Caco-2 (cell line): ENCODE data around the gene PRR11. TPM values are rescaled to one million over a fixed set of nuclear protein-coding genes. Genes with fewer than 3 reads are reported as not detected.
"Not testable (repeated sequence)": the region's sequence is repeated elsewhere in the genome, so short reads cannot be mapped to it uniquely, and the experiment has no call there.

Source experiments
- BruUV-seq: library from RNA; stranded (reverse); fragments of 400-500 nt; replicated peaks from 2 replicates; lab custom pipeline; 2021; lab: Mats Ljungman, UMichigan
- CTCF ChIA-PET: fragments of 300-600 bp; sonication (Branson Sonifier 250); formaldehyde crosslinking; loops from one replicate; lab custom pipeline; 2022; ENCODE audit warnings: antibody characterized with exemption; lab: Charles Lee
- POLR2A ChIA-PET: fragments of 300-600 bp; sonication (Branson Sonifier 250); formaldehyde crosslinking; loops from one replicate; lab custom pipeline; 2022; ENCODE audit warnings: antibody characterized with exemption; lab: Charles Lee
- DNase-seq, 2 experiments: peaks; one replicate each; pipeline versions ENCODE4 v3.0.0 to v3.0.0-alpha.2; 2020 to 2022
- H3K27me3 ChIP-seq: replicated peaks from 2 replicates; pipeline ENCODE4 v1.6.0; 2011; ENCODE audit warnings: low read length; ENCODE audit not compliant: control insufficient read depth, insufficient read depth
- H3K36me3 ChIP-seq: 2 replicates; pipeline ENCODE4 v1.5.1; 2011; ENCODE audit warnings: low read length; ENCODE audit not compliant: control insufficient read depth, insufficient read depth
- H3K4me1 ChIP-seq: fragments of 250-450 bp; sonication (Bioruptor Pico); 2 replicates; pipeline ENCODE4 v1.5.1; 2020; ENCODE audit warnings: mild to moderate bottlenecking
- H3K4me3 ChIP-seq: 2 replicates; pipeline ENCODE4 v1.5.1; 2011; ENCODE audit warnings: low read depth, mild to moderate bottlenecking, control low read depth, low read length
- H3K9me3 ChIP-seq: fragments of 250-450 bp; sonication (Bioruptor Pico); 2 replicates; pipeline ENCODE4 v1.5.1; 2020; ENCODE audit warnings: mild to moderate bottlenecking, moderate library complexity
- H3K27ac Mint-ChIP-seq: one replicate; pipeline ENCODE4 v1.8.0; 2022; ENCODE audit warnings: mixed read lengths; ENCODE audit not compliant: unreplicated experiment
- H3K27me3 Mint-ChIP-seq: one replicate; pipeline ENCODE4 v1.8.0; 2022; ENCODE audit warnings: mixed read lengths; ENCODE audit not compliant: insufficient read depth, unreplicated experiment
- H3K36me3 Mint-ChIP-seq: one replicate; pipeline ENCODE4 v1.8.0; 2022; ENCODE audit warnings: mild to moderate bottlenecking, mixed read lengths; ENCODE audit not compliant: insufficient read depth, unreplicated experiment
- H3K4me1 Mint-ChIP-seq: one replicate; pipeline ENCODE4 v1.8.0; 2022; ENCODE audit warnings: low read depth, mixed read lengths; ENCODE audit not compliant: unreplicated experiment
- H3K4me3 Mint-ChIP-seq: one replicate; pipeline ENCODE4 v1.8.0; 2022; ENCODE audit warnings: mild to moderate bottlenecking, moderate library complexity, mixed read lengths; ENCODE audit not compliant: unreplicated experiment
- H3K9me3 Mint-ChIP-seq: one replicate; pipeline ENCODE4 v1.8.0; 2022; ENCODE audit warnings: mixed read lengths; ENCODE audit not compliant: unreplicated experiment
- CTCF ChIP-seq, 2 experiments: fragments of 200-600 bp in 1 of 2; IDR thresholded peaks; 1 replicate in 1 of 2; 2 replicates in 1 of 2; pipeline versions ENCODE4 v1.5.1 to v1.8.0; 2011 to 2022; ENCODE audit warnings: antibody characterized with exemption in 1 of 2, control low read depth in 1 of 2, inconsistent platforms in 1 of 2, low read depth in 1 of 2, low read length in 1 of 2, mild to moderate bottlenecking in 1 of 2, moderate library complexity in 1 of 2; ENCODE audit not compliant: insufficient read depth in 1 of 2, severe bottlenecking in 1 of 2, unreplicated experiment in 1 of 2
- intact Hi-C: fragments of 100-400 bp; cut with micrococcal nuclease; formaldehyde crosslinking; loops from one replicate; pipeline ENCODE4 v1.10.0; 2022; ENCODE audit not compliant: unreplicated experiment
- total RNA-seq: library from RNA; stranded (reverse); gene quantifications from 2 replicates; pipeline ENCODE4 v1.2.3, GENCODE V29; 2022

The PRR11 gene
- total RNA-seq, 1 experiment from 2014 or later = 89.9 TPM

- CTCF ChIA-PET = interaction anchor here (1.6 to 2.0 kb wide), 2 partner anchors 90 to 108 kb away, joined by 5 to 7 read pairs; no protein-coding TSS in a partner anchor
- H3K4me3 ChIP-seq = peak overlapping the region; percentile 51
- no peaks in the 10 kb centered on the region for H3K9me3 Mint-ChIP-seq
- peak overlapping the region; percentile 88 for H3K27ac Mint-ChIP-seq
- H3K4me1 Mint-ChIP-seq = no peaks in the 10 kb centered on the region
- TSS peak; percentile 25 for BruUV-seq
- no peaks in the 10 kb centered on the region for H3K9me3 ChIP-seq
- H3K27me3 Mint-ChIP-seq = no peaks in the 10 kb centered on the region
- no peaks in the 10 kb centered on the region for H3K36me3 ChIP-seq
- no peaks in the 10 kb centered on the region for H3K4me1 ChIP-seq
- no peak for DNase-seq
- no peak for TF ChIP-seq CTCF (IDR thresholded peaks at IDR 0.05; ENCODE audit: insufficient read depth in 1 of 2, low read depth in 1 of 2, low read length in 1 of 2, severe bottlenecking in 1 of 2, unreplicated experiment in 1 of 2)
- peak overlapping the region; percentile 95 for H3K4me3 Mint-ChIP-seq
- intact Hi-C loops = loop anchor here (2.0 to 10.0 kb wide), 3 partner anchors 69 to 707 kb away; partner anchors contain the start of gene MTMR4
- POLR2A ChIA-PET = interaction anchor here (1.7 kb wide), 1 partner anchor 66 kb away, joined by 21 read pairs; the partner anchor contains the start of genes PRR11 and SKA2
- H3K27me3 ChIP-seq = no peaks in the 10 kb centered on the region
- peaks cover 13% of the 10 kb centered on the region for H3K36me3 Mint-ChIP-seq
Measured at GRCh38 chr17:59221159-59221847, 65.8 kb downstream of the PRR11 start.

DNA sequence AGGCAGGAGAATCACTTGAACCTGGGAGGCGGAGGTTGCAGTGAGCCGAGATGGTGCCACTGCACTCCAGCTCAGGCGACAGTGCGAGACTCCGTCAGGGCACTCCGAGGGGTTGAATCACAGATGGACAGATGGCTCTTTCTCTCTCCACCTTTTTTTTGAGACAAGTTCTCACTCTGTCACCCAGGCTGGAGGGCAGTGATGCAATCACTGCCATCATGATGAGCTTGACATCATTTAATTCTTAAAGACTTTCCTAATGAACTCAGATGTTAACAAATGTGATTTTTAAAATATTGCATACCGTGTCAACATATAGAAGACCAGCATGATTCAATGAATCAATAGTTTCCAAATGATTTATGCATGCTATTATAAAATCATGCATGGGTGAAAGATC is 68.3 kb downstream of the PRR11 start:
- H3K36me3 ChIP-seq = no peaks in the 10 kb centered on the region
- Mint-ChIP-seq H3K9me3 (no peaks in the 10 kb centered on the region), H3K27me3 (no peaks in the 10 kb centered on the region), H3K4me1 (no peaks in the 10 kb centered on the region), H3K4me3 (no peak overlapping the region), H3K36me3 (peaks cover 13% of the 10 kb centered on the region), H3K27ac (no peak overlapping the region)
- no peaks in the 10 kb centered on the region for H3K4me1 ChIP-seq
- no peaks in the 10 kb centered on the region for H3K9me3 ChIP-seq
- POLR2A ChIA-PET = no interaction called here
- DNase-seq = no peak
- no TSS peak for BruUV-seq
- TF ChIP-seq CTCF (IDR thresholded peaks at IDR 0.05; ENCODE audit: insufficient read depth in 1 of 2, low read depth in 1 of 2, low read length in 1 of 2, severe bottlenecking in 1 of 2, unreplicated experiment in 1 of 2) = no peak
- intact Hi-C loops = loop anchor here (10.0 kb wide), 1 partner anchor 709 kb away; the partner anchor contains the start of gene MTMR4
- CTCF ChIA-PET = no interaction called here
- H3K27me3 ChIP-seq = no peaks in the 10 kb centered on the region
- no peak overlapping the region for H3K4me3 ChIP-seq

DNA sequence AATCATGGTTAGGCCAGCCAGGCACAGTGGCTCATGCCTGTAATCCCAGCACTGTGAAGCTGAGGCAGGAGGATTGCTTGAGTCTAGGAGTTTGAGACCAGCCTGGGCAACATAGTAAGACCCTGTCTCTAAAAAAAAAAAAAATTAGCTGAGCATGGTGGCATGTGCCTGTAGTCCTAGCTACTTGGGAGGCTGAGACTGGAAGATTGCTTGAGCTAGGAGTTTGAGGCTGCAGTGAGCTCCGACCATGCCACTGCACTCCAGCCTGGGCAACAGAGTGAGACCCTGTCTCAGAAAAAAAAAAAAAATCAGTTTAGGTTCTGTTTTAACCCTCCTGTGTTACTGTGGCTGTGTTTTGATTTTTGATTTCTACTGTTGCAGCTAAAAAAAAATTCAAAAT is 73.0 kb downstream of the PRR11 start:
- H3K36me3 Mint-ChIP-seq, H3K9me3 Mint-ChIP-seq, H3K27me3 ChIP-seq, H3K36me3 ChIP-seq, BruUV-seq, H3K4me3 Mint-ChIP-seq, H3K27me3 Mint-ChIP-seq, DNase-seq, H3K4me1 Mint-ChIP-seq, H3K4me1 ChIP-seq, H3K4me3 ChIP-seq, H3K27ac Mint-ChIP-seq, H3K9me3 ChIP-seq: not testable (repeated sequence)
- ChIA-PET CTCF (interaction anchor here (0.6 kb wide), 1 partner anchor 1535 kb away, joined by 11 read pairs; no protein-coding TSS in a partner anchor), POLR2A (interaction anchor here (0.6 kb wide), 1 partner anchor 455 kb away, joined by 3 read pairs; no protein-coding TSS in a partner anchor)
- intact Hi-C loops = loop anchor here (10.0 kb wide), 1 partner anchor 714 kb away; the partner anchor contains the start of gene MTMR4
